HepG2 (cell line): ENCODE results near the gene NAA38. TPM values are rescaled to one million over a fixed set of nuclear protein-coding genes. Genes with fewer than 3 reads are reported as not detected.

Experiments
- ATAC-seq: fragments of 200-7000 bp; cut with Tn5 transposase; 3 replicates; pipeline ENCODE4 v1.9.1; 2020; ENCODE audit warnings: mild to moderate bottlenecking, moderate library complexity
- BruUV-seq: library from RNA; stranded (reverse); fragments of 400-500 nt; replicated peaks from 2 replicates; lab custom pipeline; 2021; lab: Mats Ljungman, UMichigan
- CTCF ChIA-PET: fragments of 300-600 bp; formaldehyde crosslinking; extraction: SDS; loops from one replicate; lab custom pipeline; 2021; ENCODE audit warnings: low total read pairs, inconsistent platforms, low intra/inter-chr PET ratio; lab: Yijun Ruan, JAX
- POLR2A ChIA-PET: fragments of 350-600 bp; sonication (Branson Sonifier 250); formaldehyde crosslinking; loops from one replicate; lab custom pipeline; 2020; ENCODE audit warnings: antibody characterized with exemption, inconsistent platforms; lab: Yijun Ruan, JAX
- DNase-seq: peaks from one replicate; pipeline ENCODE4 v3.0.0-alpha.2; 2015; ENCODE audit warnings: low spot score
- FAIRE-seq: peaks from 3 replicates; lab custom pipeline; 2011; peaks lifted over from hg19 to GRCh38; lab: Jason Lieb, UNC
- H2AFZ ChIP-seq: one replicate; pipeline ENCODE4 v1.6.1; 2011; ENCODE audit warnings: low read length, inconsistent platforms
- H3K27ac ChIP-seq: fragments of 300-600 bp; 3 replicates; pipeline ENCODE4 v1.8.0; 2011; ENCODE audit warnings: mixed run types, mild to moderate bottlenecking, mixed read lengths, low read length, inconsistent platforms; ENCODE audit not compliant: insufficient read depth; ENCODE audit errors: extremely low read length
- H3K27me3 ChIP-seq, 2 experiments: fragments of 200-600 bp in 1 of 2; 2 replicates in 1 of 2; 3 replicates in 1 of 2; pipeline versions ENCODE4 v1.6.0 to v1.8.0; 2011; ENCODE audit warnings: low read length in 2 of 2, mild to moderate bottlenecking in 2 of 2, moderate library complexity in 2 of 2, inconsistent platforms in 1 of 2; ENCODE audit not compliant: insufficient read depth in 2 of 2, control insufficient read depth in 1 of 2
- H3K36me3 ChIP-seq, 2 experiments: fragments of 200-600 bp in 1 of 2; replicated peaks in 1 of 2; 2 replicates in 1 of 2; 3 replicates in 1 of 2; pipeline versions ENCODE4 v1.5.1 to v1.8.0; 2011; ENCODE audit warnings: low read length in 2 of 2, inconsistent platforms in 1 of 2; ENCODE audit not compliant: insufficient read depth in 2 of 2, control insufficient read depth in 1 of 2
- H3K4me1 ChIP-seq: 2 replicates; pipeline ENCODE4 v1.5.1; 2012; ENCODE audit warnings: low read length, inconsistent platforms; ENCODE audit not compliant: insufficient read depth
- H3K4me2 ChIP-seq: 2 replicates; pipeline ENCODE4 v1.6.0; 2011; ENCODE audit warnings: low read depth, low read length, inconsistent platforms
- H3K4me3 ChIP-seq, 3 experiments: fragments of 200-600 bp in 1 of 3; sonication (generic), shearing (Covaris generic) in 1 of 3; replicated peaks in 1 of 3; 2 replicates each; pipeline ENCODE4 v1.5.1; 2011 to 2016; ENCODE audit warnings: low read length in 3 of 3, inconsistent platforms in 2 of 3, low read depth in 2 of 3, mild to moderate bottlenecking in 2 of 3, control low read depth in 1 of 3, mixed read lengths in 1 of 3; ENCODE audit not compliant: insufficient read depth in 1 of 3
- H3K79me2 ChIP-seq: one replicate; pipeline ENCODE4 v1.6.1; 2011; ENCODE audit warnings: low read length, inconsistent platforms; ENCODE audit not compliant: insufficient read depth
- H3K9ac ChIP-seq: 2 replicates; pipeline ENCODE4 v1.6.0; 2011; ENCODE audit warnings: mild to moderate bottlenecking, low read depth, low read length, inconsistent platforms; ENCODE audit not compliant: insufficient read depth
- H3K9me3 ChIP-seq: 2 replicates; pipeline ENCODE4 v1.5.1; 2012; ENCODE audit warnings: mild to moderate bottlenecking, low read length
- H4K20me1 ChIP-seq: 2 replicates; pipeline ENCODE4 v1.6.0; 2011; ENCODE audit warnings: inconsistent platforms, mild to moderate bottlenecking, low read length, moderate library complexity; ENCODE audit not compliant: insufficient read depth
- JDP2 ChIP-seq: sonication (generic); formaldehyde crosslinking; IDR thresholded peaks from 2 replicates; pipeline ENCODE4 v1.8.1; 2022; ENCODE audit warnings: missing genetic modification reagents, borderline replicate concordance
- KLF12 ChIP-seq: sonication (generic); formaldehyde crosslinking; IDR thresholded peaks from 2 replicates; pipeline ENCODE4 v1.4.0; 2020; ENCODE audit warnings: missing genetic modification reagents, borderline replicate concordance
- MATR3 ChIP-seq: sonication (generic); formaldehyde crosslinking; IDR thresholded peaks from 2 replicates; pipeline ENCODE4 v1.4.0; 2020; ENCODE audit warnings: missing genetic modification reagents
- POLR2AphosphoS5 ChIP-seq: IDR thresholded peaks from 2 replicates; pipeline ENCODE4 v1.6.1; 2012; ENCODE audit warnings: low read depth, low read length
- RFX1 ChIP-seq: fragments of 450-650 bp; IDR thresholded peaks from 2 replicates; pipeline ENCODE4 v1.6.1; 2017
- SNRNP70 ChIP-seq: fragments of 200-400 bp; formaldehyde crosslinking; IDR thresholded peaks from 2 replicates; pipeline ENCODE4 v1.6.1; 2017; ENCODE audit warnings: mild to moderate bottlenecking, low read depth, low read length, moderate library complexity
- TOPORS ChIP-seq: sonication (generic); formaldehyde crosslinking; IDR thresholded peaks from 2 replicates; pipeline ENCODE4 v1.8.0; 2023; ENCODE audit warnings: mild to moderate bottlenecking, missing genetic modification reagents
- ZFP62 ChIP-seq: sonication (generic); formaldehyde crosslinking; IDR thresholded peaks from 2 replicates; pipeline ENCODE4 v1.4.0; 2020; ENCODE audit warnings: missing genetic modification reagents
- ZMYM2 ChIP-seq: sonication (generic); formaldehyde crosslinking; IDR thresholded peaks from 2 replicates; pipeline ENCODE4 v1.8.0; 2022; ENCODE audit warnings: mild to moderate bottlenecking, missing genetic modification reagents
- ZNF616 ChIP-seq: sonication (generic); formaldehyde crosslinking; IDR thresholded peaks from 2 replicates; pipeline ENCODE4 v1.5.0; 2020; ENCODE audit warnings: low read depth, mild to moderate bottlenecking, missing genetic modification reagents
- ZNF629 ChIP-seq: sonication (generic); formaldehyde crosslinking; conservative IDR thresholded peaks from 2 replicates; pipeline ENCODE4 v1.5.0; 2020; ENCODE audit warnings: missing genetic modification reagents
- WGBS: methylation state at CpG from one replicate; pipeline ENCODE4 v1.1.6; 2017; ENCODE audit warnings: low lambda C conversion rate; 5-methylcytosine and 5-hydroxymethylcytosine counted together
- in situ Hi-C: cut with HindIII; loops from 2 replicates; pipeline ENCODE4 v1.10.0; 2017; ENCODE audit warnings: low pct_unique_long_range_greater_than_20kb; ENCODE audit not compliant: extremely low pct_ligation_motif_present
- intact Hi-C: fragments of 100-400 bp; cut with micrococcal nuclease; formaldehyde crosslinking; loops from one replicate; pipeline ENCODE4 v1.10.0; 2022; ENCODE audit not compliant: unreplicated experiment
- polyA plus RNA-seq, 8 experiments: library from polyadenylated mRNA; depleted of rRNA in 3 of 8; stranded (reverse) in 7 of 8; unstranded in 1 of 8; fragments of >200 nt; fragmentation: Illumina TruSeq in 4 of 8; extraction: Trizol in 4 of 8; gene quantifications; 2 replicates each; pipeline versions ENCODE4 v1.2.1 to v1.2.3, GENCODE V29; 2011 to 2016; ENCODE audit warnings: low read depth in 4 of 8, missing spikeins in 1 of 8, mixed read lengths in 1 of 8; ENCODE audit not compliant: insufficient read depth in 1 of 8
- total RNA-seq, 5 experiments: library from RNA; depleted of rRNA; stranded (reverse); fragments of >200 nt; fragmentation: Illumina TruSeq; extraction: Trizol; gene quantifications; 2 replicates each; pipeline ENCODE4 v1.2.3, GENCODE V29; 2016; ENCODE audit warnings: low read depth in 1 of 5
- TF ChIP-seq, protein P1 (sequence below): sonication (generic); formaldehyde crosslinking; IDR thresholded peaks from 2 replicates; pipeline ENCODE4 v1.4.0; 2020; ENCODE audit warnings: mild to moderate bottlenecking, missing genetic modification reagents

Gene NAA38
- total and polyA plus RNA-seq, 2 of the 13 experiments (the other 11 are each of a cell fraction or from before 2014, with no cell fraction given) = 46.9 to 91.6 TPM

- peaks cover 0 to 2% of the 10 kb centered on the region in 2 experiments; a peak in 1 of 5 replicates for H3K36me3 ChIP-seq
- H3K9ac ChIP-seq = no peak overlapping the region
- intact Hi-C loops = no loop called here
- no peaks in the 10 kb centered on the region for H4K20me1 ChIP-seq
- TF ChIP-seq POLR2AphosphoS5 (no peak), ZMYM2 (no peak), JDP2 (CRISPR knock-in tag) (no peak), MATR3 (CRISPR knock-in tag) (no peak), ZFP62 (CRISPR knock-in tag) (no peak), ZNF629 (no peak), KLF12 (CRISPR knock-in tag) (no peak), SNRNP70 (no peak), RFX1 (no peak), TOPORS (CRISPR knock-in tag) (no peak), ZNF616 (no peak)
- TF ChIP-seq, protein P1, sequence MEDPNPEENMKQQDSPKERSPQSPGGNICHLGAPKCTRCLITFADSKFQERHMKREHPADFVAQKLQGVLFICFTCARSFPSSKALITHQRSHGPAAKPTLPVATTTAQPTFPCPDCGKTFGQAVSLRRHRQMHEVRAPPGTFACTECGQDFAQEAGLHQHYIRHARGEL (CRISPR knock-in tag) = no peak
- no peaks in the 10 kb centered on the region for H3K79me2 ChIP-seq
- 84% methylated on average over 8 of the region's 8 CpGs for WGBS
- H3K4me1 ChIP-seq = peaks cover 15% of the 10 kb centered on the region
- H3K27me3 ChIP-seq = no peaks in the 10 kb centered on the region
- H3K4me2 ChIP-seq = no peak overlapping the region
- H3K27ac ChIP-seq = no peak overlapping the region
- ChIA-PET POLR2A (no interaction called here), CTCF (no interaction called here)
- no peak overlapping the region for H2AFZ ChIP-seq
- FAIRE-seq = no peak
- no TSS peak for BruUV-seq
- H3K9me3 ChIP-seq = no peaks in the 10 kb centered on the region
- in situ Hi-C loops = loop anchor here (5.0 kb wide), 2 partner anchors 38 to 73 kb away; partner anchors contain the start of genes CYB5D1, NAA38 and TMEM88
- no peak overlapping the region for H3K4me3 ChIP-seq
- no peak for ATAC-seq
- DNase-seq = no peak
Measured at GRCh38 chr17:7894866-7895265, 37.5 kb upstream of the NAA38 start.
